BE2C (cell line): ENCODE measurements around the gene CFAP100.

Experiments
- DNase-seq: peaks from one replicate; pipeline ENCODE4 v3.0.0-alpha.2; 2020
- H3K27me3 ChIP-seq: fragments of 250-450 bp; sonication (Bioruptor Pico); 2 replicates; pipeline ENCODE4 v1.5.1; 2020; ENCODE audit warnings: mild to moderate bottlenecking
- H3K36me3 ChIP-seq: fragments of 250-450 bp; sonication (Bioruptor Pico); 2 replicates; pipeline ENCODE4 v1.5.1; 2020; ENCODE audit warnings: mild to moderate bottlenecking
- H3K4me1 ChIP-seq: fragments of 250-450 bp; sonication (Bioruptor Pico); 2 replicates; pipeline ENCODE4 v1.5.1; 2020
- H3K4me3 ChIP-seq: 2 replicates; pipeline ENCODE4 v1.5.1; 2011; ENCODE audit warnings: low read depth, low read length
- H3K9me3 ChIP-seq: fragments of 250-450 bp; sonication (Bioruptor Pico); 2 replicates; pipeline ENCODE4 v1.5.1; 2020
- TF ChIP-seq, protein P1 (sequence below): IDR thresholded peaks from 2 replicates; pipeline ENCODE4 v1.5.1; 2012; ENCODE audit warnings: mild to moderate bottlenecking, low read depth, low read length

Gene CFAP100

DNA sequence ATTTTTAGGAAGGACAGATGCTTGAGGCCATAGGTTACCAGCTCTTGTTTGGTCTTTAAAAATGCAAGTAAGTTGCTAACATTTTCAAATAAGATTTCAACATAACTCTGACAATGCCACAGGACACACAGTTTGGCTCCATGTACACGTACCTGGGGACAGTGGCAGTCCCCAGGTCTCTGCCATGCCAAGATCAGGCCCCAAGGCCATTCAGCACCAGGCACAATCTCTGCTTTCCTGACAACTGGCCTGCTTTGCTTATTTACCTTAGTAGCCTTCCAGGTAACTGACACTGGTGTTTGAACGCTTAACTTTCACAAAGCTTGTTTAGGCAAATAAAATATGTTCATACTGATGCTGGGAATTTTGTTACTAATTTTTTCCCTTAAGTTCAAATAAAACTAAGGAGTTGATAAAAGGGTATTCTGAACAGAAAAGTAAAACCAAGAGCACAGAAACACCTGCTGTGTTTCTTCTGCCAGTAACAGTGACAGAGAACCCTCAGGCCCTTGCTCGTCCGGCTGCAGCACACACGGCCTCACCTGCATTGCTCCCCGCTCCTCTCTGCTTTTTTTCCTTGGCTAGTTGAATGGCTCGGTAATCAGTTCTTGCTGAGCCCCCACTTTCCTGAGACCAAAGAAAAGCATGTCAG is 64.5 kb downstream of the CFAP100 start:
- no peak overlapping the region for H3K4me3 ChIP-seq
- H3K9me3 ChIP-seq, result no peaks in the 10 kb centered on the region
- TF ChIP-seq, protein P1, sequence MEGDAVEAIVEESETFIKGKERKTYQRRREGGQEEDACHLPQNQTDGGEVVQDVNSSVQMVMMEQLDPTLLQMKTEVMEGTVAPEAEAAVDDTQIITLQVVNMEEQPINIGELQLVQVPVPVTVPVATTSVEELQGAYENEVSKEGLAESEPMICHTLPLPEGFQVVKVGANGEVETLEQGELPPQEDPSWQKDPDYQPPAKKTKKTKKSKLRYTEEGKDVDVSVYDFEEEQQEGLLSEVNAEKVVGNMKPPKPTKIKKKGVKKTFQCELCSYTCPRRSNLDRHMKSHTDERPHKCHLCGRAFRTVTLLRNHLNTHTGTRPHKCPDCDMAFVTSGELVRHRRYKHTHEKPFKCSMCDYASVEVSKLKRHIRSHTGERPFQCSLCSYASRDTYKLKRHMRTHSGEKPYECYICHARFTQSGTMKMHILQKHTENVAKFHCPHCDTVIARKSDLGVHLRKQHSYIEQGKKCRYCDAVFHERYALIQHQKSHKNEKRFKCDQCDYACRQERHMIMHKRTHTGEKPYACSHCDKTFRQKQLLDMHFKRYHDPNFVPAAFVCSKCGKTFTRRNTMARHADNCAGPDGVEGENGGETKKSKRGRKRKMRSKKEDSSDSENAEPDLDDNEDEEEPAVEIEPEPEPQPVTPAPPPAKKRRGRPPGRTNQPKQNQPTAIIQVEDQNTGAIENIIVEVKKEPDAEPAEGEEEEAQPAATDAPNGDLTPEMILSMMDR, result no peak
- no peaks in the 10 kb centered on the region for H3K27me3 ChIP-seq
- peak; percentile 1 for DNase-seq
- peaks cover 54% of the 10 kb centered on the region for H3K36me3 ChIP-seq
- H3K4me1 ChIP-seq, result no peaks in the 10 kb centered on the region

DNA sequence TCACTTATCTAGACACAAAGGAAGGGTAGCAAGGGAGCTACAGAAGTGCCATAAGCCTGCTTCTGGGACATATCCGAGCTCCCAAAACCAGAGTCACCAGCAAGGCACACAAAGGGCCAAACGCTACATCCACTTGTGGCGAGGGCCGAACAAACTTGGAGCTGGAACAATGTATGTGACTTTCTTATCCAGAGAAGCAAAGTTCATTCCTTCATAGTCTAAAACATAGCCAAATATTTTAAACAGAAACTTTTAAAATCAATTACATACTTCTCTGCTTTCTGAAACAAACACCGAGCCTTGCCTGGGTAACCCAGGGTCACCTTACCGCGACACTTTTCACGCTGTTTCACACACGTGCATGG is 65.0 kb downstream of the CFAP100 start:
- TF ChIP-seq, protein P1, result no peak
- no peaks in the 10 kb centered on the region for H3K9me3 ChIP-seq
- H3K27me3 ChIP-seq, result no peaks in the 10 kb centered on the region
- DNase-seq, result no peak
- H3K36me3 ChIP-seq, result peaks cover 57% of the 10 kb centered on the region
- no peak overlapping the region for H3K4me3 ChIP-seq
- H3K4me1 ChIP-seq, result no peaks in the 10 kb centered on the region

DNA sequence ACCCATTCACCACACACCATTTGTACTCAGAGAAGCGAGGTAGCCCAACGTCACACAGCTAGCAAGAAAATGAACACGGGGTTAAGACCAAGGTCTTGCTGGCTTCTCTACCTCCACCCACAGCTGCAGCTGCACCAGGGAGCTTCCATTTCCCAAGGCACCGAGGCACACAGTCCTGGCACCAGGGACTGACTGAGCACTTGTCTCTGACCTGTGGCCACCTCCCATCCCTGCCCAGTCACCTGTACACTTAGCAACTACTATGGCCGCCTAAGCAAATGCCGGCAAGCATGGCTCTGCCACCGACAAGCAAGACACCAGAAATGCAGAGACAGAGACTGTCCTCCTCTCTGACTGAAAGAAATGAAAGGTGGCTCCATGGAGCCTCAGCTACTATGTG is 65.7 kb downstream of the CFAP100 start:
- no peak for DNase-seq
- no peaks in the 10 kb centered on the region for H3K9me3 ChIP-seq
- TF ChIP-seq, protein P1, result no peak
- H3K36me3 ChIP-seq, result peaks cover 64% of the 10 kb centered on the region
- no peak overlapping the region for H3K4me3 ChIP-seq
- H3K27me3 ChIP-seq, result no peaks in the 10 kb centered on the region
- H3K4me1 ChIP-seq, result no peaks in the 10 kb centered on the region

DNA sequence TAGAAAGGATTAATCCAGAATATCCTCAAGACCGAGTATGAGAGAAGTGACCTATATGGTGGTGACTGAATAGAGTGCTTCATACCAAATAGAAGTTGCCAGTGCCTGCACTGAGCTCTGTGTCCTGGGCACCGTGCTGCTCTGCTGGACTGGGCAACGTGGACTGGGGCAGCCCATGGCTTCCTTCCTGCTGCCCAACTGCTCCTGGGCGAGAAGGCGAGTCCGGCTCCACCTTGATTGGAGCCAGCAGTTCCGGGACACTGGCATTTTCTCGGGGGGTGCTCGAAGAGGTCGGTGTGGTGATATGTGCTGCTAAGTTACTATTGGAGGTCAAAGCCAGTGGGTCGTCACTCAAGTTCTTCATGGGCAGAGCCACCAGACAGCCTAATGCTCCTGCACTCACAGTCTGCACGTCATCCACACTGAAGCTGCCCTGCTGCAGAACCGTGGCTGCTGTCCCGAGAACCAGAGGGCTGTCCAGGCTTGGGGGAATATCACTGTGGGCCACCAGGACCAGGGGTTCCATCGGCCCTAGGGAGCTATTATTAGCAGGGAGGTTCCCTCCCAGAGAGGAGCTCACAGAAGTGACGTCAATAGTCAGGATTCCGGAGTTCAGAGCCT is 66.9 kb downstream of the CFAP100 start:
- no peaks in the 10 kb centered on the region for H3K9me3 ChIP-seq
- no peak for DNase-seq
- H3K36me3 ChIP-seq, result peaks cover 75% of the 10 kb centered on the region
- H3K4me1 ChIP-seq, result no peaks in the 10 kb centered on the region
- no peak overlapping the region for H3K4me3 ChIP-seq
- TF ChIP-seq, protein P1, result no peak
- H3K27me3 ChIP-seq, result no peaks in the 10 kb centered on the region

DNA sequence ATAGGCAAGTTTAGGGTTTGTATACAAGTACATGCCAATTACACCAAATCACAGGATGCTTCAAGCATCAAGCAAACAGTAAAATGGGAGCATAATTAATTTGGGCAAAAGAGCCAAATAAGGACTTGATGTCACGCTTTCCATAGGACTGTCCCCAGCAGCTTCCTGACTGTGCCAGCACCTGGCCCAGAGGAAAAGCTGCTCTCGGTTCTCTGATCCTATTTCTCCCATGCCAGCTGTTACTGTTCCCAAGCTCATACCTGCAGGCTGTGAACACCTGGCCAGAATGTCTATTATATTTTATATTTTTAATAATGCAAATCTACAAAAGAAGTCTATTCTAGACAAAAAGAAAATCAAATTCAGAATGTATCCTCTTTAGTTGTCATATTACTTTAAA is 68.8 kb downstream of the CFAP100 start:
- no peaks in the 10 kb centered on the region for H3K4me1 ChIP-seq
- H3K9me3 ChIP-seq, result no peaks in the 10 kb centered on the region
- no peak for DNase-seq
- TF ChIP-seq, protein P1, result no peak
- H3K36me3 ChIP-seq, result peaks cover 73% of the 10 kb centered on the region
- H3K27me3 ChIP-seq, result no peaks in the 10 kb centered on the region
- H3K4me3 ChIP-seq, result no peak overlapping the region

DNA sequence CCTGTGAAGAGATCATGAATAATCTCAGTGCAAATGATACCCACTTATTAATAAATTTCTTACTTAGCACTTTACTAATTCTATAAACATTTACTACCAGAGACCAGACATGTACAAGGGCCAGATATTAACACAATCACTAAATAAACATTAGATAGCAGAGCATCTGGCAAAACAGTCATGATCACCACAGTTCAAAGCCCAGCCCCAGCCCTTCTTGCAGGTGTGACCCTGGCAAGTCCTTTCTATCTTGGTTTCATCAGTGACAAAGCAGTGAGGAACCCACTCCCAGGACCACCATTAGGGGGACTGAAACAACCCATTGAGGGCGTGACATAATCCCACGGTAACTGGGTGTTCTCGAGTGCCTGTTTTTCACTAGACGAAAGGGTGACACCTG is 69.4 kb downstream of the CFAP100 start:
- no peaks in the 10 kb centered on the region for H3K4me1 ChIP-seq
- peak; percentile 5 for DNase-seq
- H3K36me3 ChIP-seq, result peaks cover 73% of the 10 kb centered on the region
- no peak overlapping the region for H3K4me3 ChIP-seq
- TF ChIP-seq, protein P1, result no peak
- no peaks in the 10 kb centered on the region for H3K27me3 ChIP-seq
- no peaks in the 10 kb centered on the region for H3K9me3 ChIP-seq
